Neural progenitor cell (in vitro differentiated cells): ENCODE data around the gene CCNYL1.

Experiments
- CTCF ChIP-seq: fragments of 200-600 bp; sonication (generic); IDR thresholded peaks from 2 replicates; pipeline ENCODE4 v1.5.1; 2017; ENCODE audit warnings: antibody characterized with exemption, mild to moderate bottlenecking
- EZH2 ChIP-seq: fragments of 200-600 bp; sonication (generic); IDR thresholded peaks from 2 replicates; pipeline ENCODE4 v1.6.1; 2017; ENCODE audit warnings: antibody characterized with exemption, mild to moderate bottlenecking, moderate library complexity

- no peak for TF ChIP-seq CTCF
- no peak for TF ChIP-seq EZH2
Observed at GRCh38 chr2:207697411-207697810, 14.0 kb upstream of the CCNYL1 start.
